Sigmoid colon (tissue), 7 donors: ENCODE results near the gene MAML3. TPM values are rescaled to one million over a fixed set of nuclear protein-coding genes. Genes with fewer than 3 reads are reported as not detected.

Source experiments
- DNase-seq: peaks from one replicate; pipeline ENCODE4 v3.0.0-alpha.2; 2019
- H3K27ac ChIP-seq, 4 donors: fragments of 200-600 bp; sonication (generic); one replicate each; pipeline ENCODE4 v1.5.1; 2016 to 2019; ENCODE audit warnings: mild to moderate bottlenecking in 1 of 4
- H3K27me3 ChIP-seq, 3 donors: fragments of 200-600 bp; sonication (generic); one replicate each; pipeline ENCODE4 v1.5.1; 2019; ENCODE audit warnings: mild to moderate bottlenecking in 1 of 3
- H3K36me3 ChIP-seq, 4 donors: fragments of 200-600 bp; sonication (generic); one replicate each; pipeline ENCODE4 v1.5.1; 2016 to 2019
- H3K4me1 ChIP-seq, 4 donors: fragments of 200-600 bp; sonication (generic); one replicate each; pipeline ENCODE4 v1.5.1; 2017 to 2019
- H3K4me3 ChIP-seq, 4 donors: fragments of 200-600 bp; sonication (generic); one replicate each; pipeline ENCODE4 v1.5.1; 2017 to 2019; ENCODE audit warnings: mild to moderate bottlenecking in 2 of 4, moderate library complexity in 1 of 4
- H3K9me3 ChIP-seq, 4 donors: fragments of 200-600 bp in 3 of 4; sonication (generic) in 3 of 4; one replicate each; pipeline versions ENCODE4 v1.5.1 to v1.6.1; 2013 to 2019
- EP300 ChIP-seq, 4 donors: sonication (generic); formaldehyde crosslinking; IDR thresholded peaks; one replicate each; pipeline ENCODE4 v1.6.1; 2017; ENCODE audit warnings: antibody characterized with exemption in 4 of 4
- POLR2A ChIP-seq, 2 donors: fragments of 450-650 bp; IDR thresholded peaks; one replicate each; pipeline ENCODE4 v1.6.1; 2016; ENCODE audit warnings: antibody characterized with exemption in 2 of 2, mild to moderate bottlenecking in 2 of 2, moderate library complexity in 2 of 2
- POLR2AphosphoS5 ChIP-seq, 4 donors: sonication (generic); formaldehyde crosslinking; IDR thresholded peaks; one replicate each; pipeline ENCODE4 v1.6.1; 2017; ENCODE audit warnings: antibody characterized with exemption in 4 of 4
- WGBS, 2 donors: extraction: QIAGEN DNeasy Blood & Tissue Kit; methylation state at CpG; one replicate each; pipeline ENCODE4 v1.1.7; 2013; 5-methylcytosine and 5-hydroxymethylcytosine counted together
- intact Hi-C: fragments of 100-400 bp; cut with DNase I; formaldehyde crosslinking; loops from one replicate; pipeline ENCODE4 v1.15.1; 2023
- polyA plus RNA-seq, 3 donors: library from polyadenylated mRNA; stranded (reverse); fragments of 200-250 nt; gene quantifications; one replicate each; pipeline ENCODE4 v1.2.3, GENCODE V29; 2013
- total RNA-seq, 4 donors: library from RNA; depleted of rRNA; stranded (reverse); fragments of >200 nt; gene quantifications; one replicate each; pipeline ENCODE4 v1.1.0, GENCODE V29; 2016
- TF ChIP-seq, protein P1 (sequence below), 4 experiments: fragments of 450-650 bp in 3 of 4; fragments of 200-600 bp in 1 of 4; IDR thresholded peaks; one replicate each; pipeline ENCODE4 v1.5.1; 2016 to 2019; ENCODE audit warnings: antibody characterized with exemption in 4 of 4, mild to moderate bottlenecking in 3 of 4, moderate library complexity in 2 of 4
- donor health status: healthy with polysubstance abuse.
- donor health status: Bipolar disorder and iron deficiency.
- donor health status: healthy.

Gene MAML3
- total and polyA plus RNA-seq, 7 donors: 3.5 to 16.3 (median 5.4) TPM

DNA sequence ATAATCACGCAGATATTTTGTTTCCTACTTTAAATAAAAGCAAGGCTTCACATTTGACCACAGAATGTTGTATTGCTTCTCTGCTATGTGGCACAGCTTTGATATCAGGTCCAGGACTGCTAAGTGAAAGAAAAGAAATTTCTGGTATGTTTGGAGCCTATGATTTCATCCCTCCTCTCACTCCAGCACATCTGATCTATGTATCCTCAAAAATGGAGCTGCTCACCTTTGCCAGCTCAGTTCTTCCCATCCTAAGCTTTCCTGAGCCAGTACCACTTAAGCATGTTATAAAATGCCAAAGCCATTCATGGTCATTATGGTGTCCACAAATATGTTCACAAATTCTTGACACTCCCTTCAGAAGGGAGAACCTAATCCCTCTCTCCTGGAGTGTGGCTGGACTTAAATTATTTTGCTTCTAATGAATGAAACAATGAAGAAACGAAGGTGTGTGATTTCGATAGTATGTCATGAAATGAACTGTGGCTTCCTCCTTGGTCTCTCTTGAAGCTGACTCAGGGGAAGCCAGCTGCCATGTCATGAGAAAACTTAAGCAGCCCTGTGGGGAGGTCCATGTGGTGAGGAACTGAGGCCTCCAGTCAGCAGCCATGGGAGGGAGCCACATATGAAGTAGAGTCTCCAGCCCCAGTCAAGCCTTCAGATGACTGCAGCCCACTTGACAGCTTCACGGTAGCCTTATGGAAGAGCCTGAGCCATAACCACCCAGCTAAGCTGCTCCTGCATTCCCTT is 280.7 kb downstream of the MAML3 start:
- no peak for DNase-seq
- 92% methylated on average over 4 of the region's 4 CpGs for WGBS, 2 donors

DNA sequence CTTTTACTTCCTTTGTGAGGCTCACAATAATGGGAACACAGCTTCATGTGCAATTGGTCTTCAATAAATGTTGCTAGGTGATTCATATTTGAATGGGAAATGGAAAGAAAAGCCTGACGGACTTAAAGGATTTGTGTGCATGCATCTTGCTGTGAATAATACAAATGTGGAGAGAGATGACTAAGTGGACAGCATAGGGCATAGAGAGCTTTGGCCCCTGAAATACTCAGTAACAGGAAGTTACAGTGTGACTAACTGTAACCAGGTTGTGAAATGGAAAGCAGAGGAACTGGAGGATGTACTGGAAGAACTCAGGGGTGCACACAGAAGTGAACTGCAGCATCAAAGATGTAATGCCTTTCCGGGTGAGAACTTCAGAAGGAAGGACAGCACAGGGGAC is 281.7 kb downstream of the MAML3 start:
- no peak for TF ChIP-seq EP300 (IDR thresholded peaks at IDR 0.05)
- TF ChIP-seq POLR2A (IDR thresholded peaks at IDR 0.05): no peak
- TF ChIP-seq, protein P1, sequence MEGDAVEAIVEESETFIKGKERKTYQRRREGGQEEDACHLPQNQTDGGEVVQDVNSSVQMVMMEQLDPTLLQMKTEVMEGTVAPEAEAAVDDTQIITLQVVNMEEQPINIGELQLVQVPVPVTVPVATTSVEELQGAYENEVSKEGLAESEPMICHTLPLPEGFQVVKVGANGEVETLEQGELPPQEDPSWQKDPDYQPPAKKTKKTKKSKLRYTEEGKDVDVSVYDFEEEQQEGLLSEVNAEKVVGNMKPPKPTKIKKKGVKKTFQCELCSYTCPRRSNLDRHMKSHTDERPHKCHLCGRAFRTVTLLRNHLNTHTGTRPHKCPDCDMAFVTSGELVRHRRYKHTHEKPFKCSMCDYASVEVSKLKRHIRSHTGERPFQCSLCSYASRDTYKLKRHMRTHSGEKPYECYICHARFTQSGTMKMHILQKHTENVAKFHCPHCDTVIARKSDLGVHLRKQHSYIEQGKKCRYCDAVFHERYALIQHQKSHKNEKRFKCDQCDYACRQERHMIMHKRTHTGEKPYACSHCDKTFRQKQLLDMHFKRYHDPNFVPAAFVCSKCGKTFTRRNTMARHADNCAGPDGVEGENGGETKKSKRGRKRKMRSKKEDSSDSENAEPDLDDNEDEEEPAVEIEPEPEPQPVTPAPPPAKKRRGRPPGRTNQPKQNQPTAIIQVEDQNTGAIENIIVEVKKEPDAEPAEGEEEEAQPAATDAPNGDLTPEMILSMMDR (IDR thresholded peaks at IDR 0.05): no peak
- no peak for TF ChIP-seq POLR2AphosphoS5 (IDR thresholded peaks at IDR 0.05)
- no peak for DNase-seq
- no peak overlapping the region for H3K4me3 ChIP-seq
- 73 to 85% methylated on average over 2 of the region's 2 CpGs for WGBS, 2 donors
- no peaks in the 10 kb centered on the region for H3K9me3 ChIP-seq
- no peak overlapping the region for H3K27ac ChIP-seq
- H3K36me3 ChIP-seq: no peaks in the 10 kb centered on the region
- no peaks in the 10 kb centered on the region for H3K27me3 ChIP-seq
- intact Hi-C loops: no loop called here
- peaks cover 0 to 17% (median 13%) of the 10 kb centered on the region in 4 donors for H3K4me1 ChIP-seq

More for the DNA sequence above, 280.7 kb downstream of the MAML3 start:
- no peak overlapping the region for H3K27ac ChIP-seq
- no peaks in the 10 kb centered on the region for H3K36me3 ChIP-seq
- H3K9me3 ChIP-seq: no peaks in the 10 kb centered on the region
- TF ChIP-seq, protein P1 (IDR thresholded peaks at IDR 0.05): no peak
- no peak for TF ChIP-seq EP300 (IDR thresholded peaks at IDR 0.05)
- TF ChIP-seq POLR2AphosphoS5 (IDR thresholded peaks at IDR 0.05): no peak
- TF ChIP-seq POLR2A (IDR thresholded peaks at IDR 0.05): no peak
- intact Hi-C loops: no loop called here
- H3K4me3 ChIP-seq: no peak overlapping the region
- H3K4me1 ChIP-seq: peaks cover 0 to 20% (median 14%) of the 10 kb centered on the region in 4 donors
- H3K27me3 ChIP-seq: no peaks in the 10 kb centered on the region

DNA sequence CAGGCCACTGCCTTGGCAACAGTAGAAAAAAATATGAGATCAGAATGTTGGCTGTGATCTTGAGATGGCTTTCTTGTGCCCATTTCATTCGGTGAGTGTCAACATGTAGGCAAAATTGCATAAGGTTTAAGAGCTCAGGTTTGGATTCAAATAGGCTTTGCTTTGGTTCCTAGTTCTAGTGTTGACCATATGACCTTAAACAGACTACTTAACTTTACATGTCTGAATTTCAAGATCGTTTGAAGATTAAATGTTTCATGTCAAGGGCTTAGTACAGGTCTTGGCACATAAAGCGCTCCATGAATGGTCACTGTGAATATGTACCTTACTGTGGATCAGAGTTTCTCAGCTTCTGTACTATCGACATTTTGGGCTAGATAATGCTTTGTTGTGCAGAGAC is 284.2 kb downstream of the MAML3 start:
- no peaks in the 10 kb centered on the region for H3K9me3 ChIP-seq
- no peaks in the 10 kb centered on the region for H3K27me3 ChIP-seq
- H3K27ac ChIP-seq: no peak overlapping the region
- H3K4me1 ChIP-seq: peaks cover 0 to 4% (median 0%) of the 10 kb centered on the region in 4 donors
- TF ChIP-seq EP300 (IDR thresholded peaks at IDR 0.05) (no peak), POLR2A (IDR thresholded peaks at IDR 0.05) (no peak), POLR2AphosphoS5 (IDR thresholded peaks at IDR 0.05) (no peak)
- TF ChIP-seq, protein P1 (IDR thresholded peaks at IDR 0.05): no peak
- no peak for DNase-seq
- H3K4me3 ChIP-seq: no peak overlapping the region
- 91% methylated on average over 4 of the region's 4 CpGs for WGBS, 2 donors
- no peaks in the 10 kb centered on the region for H3K36me3 ChIP-seq
- intact Hi-C loops: no loop called here

DNA sequence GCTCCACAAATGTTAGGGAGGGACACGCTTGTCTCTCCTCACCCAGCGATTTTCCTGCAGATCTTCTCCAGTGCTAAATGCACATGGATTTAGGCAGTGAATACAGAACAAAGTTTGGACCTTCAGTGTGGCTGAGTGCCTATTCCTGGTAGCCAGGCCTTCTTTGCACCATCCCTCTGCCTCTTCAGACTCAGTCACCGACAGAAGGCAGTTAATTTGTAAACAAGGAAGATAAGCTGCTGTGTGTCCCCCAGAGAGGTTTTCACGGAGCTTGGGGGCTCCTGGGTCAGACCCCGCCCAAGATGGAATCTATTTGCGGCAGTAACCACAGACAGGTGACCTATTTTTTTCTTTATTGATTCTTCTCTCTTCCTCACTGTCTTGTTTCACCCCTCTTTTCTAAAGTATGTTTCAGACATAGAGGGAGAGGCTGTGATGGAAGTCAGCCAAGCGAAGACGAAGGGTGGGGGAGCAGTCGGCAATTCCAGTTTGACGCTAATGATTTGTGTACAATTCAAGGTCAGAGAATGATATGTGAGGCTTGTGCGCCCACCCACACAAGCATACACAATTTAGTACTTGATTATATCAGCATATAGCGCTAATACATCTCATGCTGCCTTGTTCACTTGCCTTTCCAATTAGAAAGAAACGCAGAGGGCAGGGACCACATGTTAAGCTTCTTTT is 287.6 kb downstream of the MAML3 start:
- Histone ChIP-seq H3K36me3 (no peaks in the 10 kb centered on the region), H3K27me3 (no peaks in the 10 kb centered on the region), H3K27ac (no peak overlapping the region), H3K4me3 (no peak overlapping the region), H3K4me1 (no peaks in the 10 kb centered on the region), H3K9me3 (no peaks in the 10 kb centered on the region)
- DNase-seq: no peak
- intact Hi-C loops: no loop called here
- TF ChIP-seq, protein P1 (IDR thresholded peaks at IDR 0.05): no peak
- no peak for TF ChIP-seq POLR2A (IDR thresholded peaks at IDR 0.05)
- TF ChIP-seq POLR2AphosphoS5 (IDR thresholded peaks at IDR 0.05): no peak
- no peak for TF ChIP-seq EP300 (IDR thresholded peaks at IDR 0.05)
- WGBS, 2 donors: 33 to 65% methylated on average over 13 of the region's 13 CpGs
